HepG2 (cell line): ENCODE data around the gene ATP6V0D1. TPM values are rescaled to one million over a fixed set of nuclear protein-coding genes. Genes with fewer than 3 reads are reported as not detected.
A peak's percentile ranks its signal among the peaks of the same experiment; 100 is the strongest.

Experiments
- AKAP8 ChIP-seq: sonication (generic); formaldehyde crosslinking; IDR thresholded peaks from 2 replicates; pipeline ENCODE4 v1.5.1; 2020; ENCODE audit warnings: mild to moderate bottlenecking, missing genetic modification reagents
- DNMT1 ChIP-seq: sonication (generic); formaldehyde crosslinking; IDR thresholded peaks from 2 replicates; pipeline ENCODE4 v1.5.1; 2020; ENCODE audit warnings: mild to moderate bottlenecking, missing genetic modification reagents
- GFI1 ChIP-seq: sonication (generic); formaldehyde crosslinking; IDR thresholded peaks from 2 replicates; pipeline ENCODE4 v1.5.0; 2020; ENCODE audit warnings: missing genetic modification reagents, mild to moderate bottlenecking, borderline replicate concordance
- GZF1 ChIP-seq: sonication (generic); formaldehyde crosslinking; IDR thresholded peaks from 2 replicates; pipeline ENCODE4 v1.5.1; 2020; ENCODE audit warnings: mild to moderate bottlenecking, missing genetic modification reagents
- IKZF1 ChIP-seq: fragments of 450-650 bp; IDR thresholded peaks from 2 replicates; pipeline ENCODE4 v1.7.1; 2016
- KLF15 ChIP-seq: sonication (generic); formaldehyde crosslinking; IDR thresholded peaks from 2 replicates; pipeline ENCODE4 v1.8.1; 2023; ENCODE audit warnings: borderline replicate concordance, mild to moderate bottlenecking, inconsistent platforms, missing genetic modification reagents, mixed read lengths
- PPARG ChIP-seq: conservative IDR thresholded peaks from 2 replicates; pipeline ENCODE4 v1.6.1; 2016; ENCODE audit warnings: missing biosample characterization, missing genetic modification reagents
- SP4 ChIP-seq: sonication (generic); formaldehyde crosslinking; IDR thresholded peaks from 2 replicates; pipeline ENCODE4 v1.8.1; 2023; ENCODE audit warnings: mild to moderate bottlenecking, missing genetic modification reagents
- SYNCRIP ChIP-seq: fragments of 200-400 bp; formaldehyde crosslinking; IDR thresholded peaks from 2 replicates; pipeline ENCODE4 v1.6.1; 2018; ENCODE audit warnings: mild to moderate bottlenecking, low read depth, low read length; ENCODE audit not compliant: insufficient read depth
- TBX2 ChIP-seq: sonication (generic); formaldehyde crosslinking; IDR thresholded peaks from 2 replicates; pipeline ENCODE4 v1.5.0; 2020; ENCODE audit warnings: missing genetic modification reagents, mild to moderate bottlenecking, borderline replicate concordance
- TGIF2 ChIP-seq: IDR thresholded peaks from 2 replicates; pipeline ENCODE4 v1.6.1; 2016; ENCODE audit warnings: control low read depth, missing compliant biosample characterization
- YY1 ChIP-seq: IDR thresholded peaks from 2 replicates; pipeline ENCODE4 v1.6.1; 2011; ENCODE audit warnings: low read length, low read depth, moderate library complexity, mild to moderate bottlenecking; ENCODE audit not compliant: insufficient read depth, insufficient replicate concordance
- ZNF12 ChIP-seq: sonication (generic); formaldehyde crosslinking; IDR thresholded peaks from 2 replicates; pipeline ENCODE4 v1.5.0; 2020; ENCODE audit warnings: missing genetic modification reagents
- ZNF329 ChIP-seq: sonication (generic); formaldehyde crosslinking; IDR thresholded peaks from 2 replicates; pipeline ENCODE4 v1.9.0; 2021; ENCODE audit warnings: low read depth, mild to moderate bottlenecking, missing genetic modification reagents
- ZNF510 ChIP-seq: sonication (generic); formaldehyde crosslinking; IDR thresholded peaks from 2 replicates; pipeline ENCODE4 v1.4.0; 2020; ENCODE audit warnings: low read depth, mild to moderate bottlenecking, missing genetic modification reagents
- ZNF543 ChIP-seq: sonication (generic); formaldehyde crosslinking; IDR thresholded peaks from 2 replicates; pipeline ENCODE4 v1.4.0; 2020; ENCODE audit warnings: mild to moderate bottlenecking, missing genetic modification reagents
- ZNF567 ChIP-seq: sonication (generic); formaldehyde crosslinking; IDR thresholded peaks from 2 replicates; pipeline ENCODE4 v1.8.1; 2023; ENCODE audit warnings: mild to moderate bottlenecking, missing genetic modification reagents, borderline replicate concordance
- polyA plus RNA-seq, 8 experiments: library from polyadenylated mRNA; depleted of rRNA in 3 of 8; stranded (reverse) in 7 of 8; unstranded in 1 of 8; fragments of >200 nt; fragmentation: Illumina TruSeq in 4 of 8; extraction: Trizol in 4 of 8; gene quantifications; 2 replicates each; pipeline versions ENCODE4 v1.2.1 to v1.2.3, GENCODE V29; 2011 to 2016; ENCODE audit warnings: low read depth in 4 of 8, missing spikeins in 1 of 8, mixed read lengths in 1 of 8; ENCODE audit not compliant: insufficient read depth in 1 of 8
- total RNA-seq, 5 experiments: library from RNA; depleted of rRNA; stranded (reverse); fragments of >200 nt; fragmentation: Illumina TruSeq; extraction: Trizol; gene quantifications; 2 replicates each; pipeline ENCODE4 v1.2.3, GENCODE V29; 2016; ENCODE audit warnings: low read depth in 1 of 5
- TF ChIP-seq, protein P1 (sequence below): sonication (generic); formaldehyde crosslinking; IDR thresholded peaks from 2 replicates; pipeline ENCODE4 v1.5.0; 2020; ENCODE audit warnings: missing genetic modification reagents
- TF ChIP-seq, protein P2 (sequence below): sonication (generic); formaldehyde crosslinking; IDR thresholded peaks from 2 replicates; pipeline ENCODE4 v1.4.0; 2020; ENCODE audit warnings: missing genetic modification reagents
- TF ChIP-seq, protein P3 (sequence below): sonication (generic); formaldehyde crosslinking; IDR thresholded peaks from 2 replicates; pipeline ENCODE4 v1.8.0; 2022; ENCODE audit warnings: missing genetic modification reagents, mild to moderate bottlenecking, inconsistent platforms, borderline replicate concordance
- TF ChIP-seq, protein P4 (sequence below): sonication (generic); formaldehyde crosslinking; IDR thresholded peaks from 2 replicates; pipeline ENCODE4 v1.4.0; 2020; ENCODE audit warnings: mild to moderate bottlenecking, missing genetic modification reagents, borderline replicate concordance

ATP6V0D1 gene
- total and polyA plus RNA-seq, 2 of the 13 experiments (the other 11 are each of a cell fraction or from before 2014, with no cell fraction given), result 51.1 to 61.3 TPM

DNA sequence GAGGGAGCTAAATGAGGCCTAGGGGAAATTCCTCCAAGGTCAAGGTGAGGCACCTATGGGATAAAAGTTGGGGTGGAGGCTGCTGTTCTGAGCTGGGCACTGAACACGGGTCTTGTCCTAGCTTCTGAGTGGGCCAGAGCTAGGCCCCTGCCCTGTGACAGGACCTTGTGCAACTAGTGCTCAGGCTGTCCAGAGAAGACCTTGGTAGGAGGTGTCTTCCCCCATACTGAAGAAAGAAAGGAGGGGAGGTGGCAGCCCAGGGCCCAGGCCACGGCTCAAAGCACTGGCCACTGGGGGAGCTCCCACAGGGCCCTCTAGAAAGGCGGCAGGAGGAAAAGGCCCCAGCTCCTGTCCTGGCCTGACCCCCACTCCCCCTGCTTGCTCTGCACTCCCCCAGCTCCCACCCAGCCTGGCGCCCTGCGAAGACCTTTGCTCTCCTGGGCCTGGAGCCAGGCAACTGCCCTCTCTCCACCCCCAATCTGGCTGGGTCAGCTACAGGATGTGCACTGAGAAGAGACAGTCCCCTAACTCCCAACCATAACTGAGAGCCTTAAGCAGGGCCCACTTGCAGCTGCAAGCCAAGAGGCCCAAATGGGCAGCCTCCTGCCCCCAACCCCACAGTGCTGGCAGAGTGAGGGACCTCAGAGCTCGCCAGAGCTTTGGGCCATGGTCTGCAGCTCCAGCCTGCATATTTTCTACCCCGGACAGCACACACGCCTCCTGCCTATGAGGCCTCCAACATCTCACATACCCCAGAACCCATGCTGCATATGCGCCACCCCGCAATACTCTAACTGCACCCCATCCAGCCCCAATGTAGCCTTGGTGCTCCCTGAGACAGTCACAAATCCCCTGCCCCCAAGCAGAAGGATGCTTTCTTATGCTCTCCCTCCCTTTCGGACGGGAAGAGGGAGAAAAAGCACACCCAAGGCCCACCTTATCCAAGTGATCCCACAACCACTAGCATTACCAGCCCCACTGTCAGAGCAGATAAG, 34.7 kb downstream of the ATP6V0D1 start (continued):
- no peak for TF ChIP-seq GFI1 (CRISPR knock-in tag)
- TF ChIP-seq DNMT1, result no peak
- TF ChIP-seq GZF1 (CRISPR knock-in tag), result peak; percentile 88; the same call in 1 of the 2 replicates
- TF ChIP-seq, protein P1, sequence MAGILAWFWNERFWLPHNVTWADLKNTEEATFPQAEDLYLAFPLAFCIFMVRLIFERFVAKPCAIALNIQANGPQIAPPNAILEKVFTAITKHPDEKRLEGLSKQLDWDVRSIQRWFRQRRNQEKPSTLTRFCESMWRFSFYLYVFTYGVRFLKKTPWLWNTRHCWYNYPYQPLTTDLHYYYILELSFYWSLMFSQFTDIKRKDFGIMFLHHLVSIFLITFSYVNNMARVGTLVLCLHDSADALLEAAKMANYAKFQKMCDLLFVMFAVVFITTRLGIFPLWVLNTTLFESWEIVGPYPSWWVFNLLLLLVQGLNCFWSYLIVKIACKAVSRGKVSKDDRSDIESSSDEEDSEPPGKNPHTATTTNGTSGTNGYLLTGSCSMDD (CRISPR knock-in tag), result no peak
- TF ChIP-seq IKZF1, result no peak
- TF ChIP-seq KLF15, result no peak
- TF ChIP-seq AKAP8 (CRISPR knock-in tag), result no peak
- TF ChIP-seq, protein P2, sequence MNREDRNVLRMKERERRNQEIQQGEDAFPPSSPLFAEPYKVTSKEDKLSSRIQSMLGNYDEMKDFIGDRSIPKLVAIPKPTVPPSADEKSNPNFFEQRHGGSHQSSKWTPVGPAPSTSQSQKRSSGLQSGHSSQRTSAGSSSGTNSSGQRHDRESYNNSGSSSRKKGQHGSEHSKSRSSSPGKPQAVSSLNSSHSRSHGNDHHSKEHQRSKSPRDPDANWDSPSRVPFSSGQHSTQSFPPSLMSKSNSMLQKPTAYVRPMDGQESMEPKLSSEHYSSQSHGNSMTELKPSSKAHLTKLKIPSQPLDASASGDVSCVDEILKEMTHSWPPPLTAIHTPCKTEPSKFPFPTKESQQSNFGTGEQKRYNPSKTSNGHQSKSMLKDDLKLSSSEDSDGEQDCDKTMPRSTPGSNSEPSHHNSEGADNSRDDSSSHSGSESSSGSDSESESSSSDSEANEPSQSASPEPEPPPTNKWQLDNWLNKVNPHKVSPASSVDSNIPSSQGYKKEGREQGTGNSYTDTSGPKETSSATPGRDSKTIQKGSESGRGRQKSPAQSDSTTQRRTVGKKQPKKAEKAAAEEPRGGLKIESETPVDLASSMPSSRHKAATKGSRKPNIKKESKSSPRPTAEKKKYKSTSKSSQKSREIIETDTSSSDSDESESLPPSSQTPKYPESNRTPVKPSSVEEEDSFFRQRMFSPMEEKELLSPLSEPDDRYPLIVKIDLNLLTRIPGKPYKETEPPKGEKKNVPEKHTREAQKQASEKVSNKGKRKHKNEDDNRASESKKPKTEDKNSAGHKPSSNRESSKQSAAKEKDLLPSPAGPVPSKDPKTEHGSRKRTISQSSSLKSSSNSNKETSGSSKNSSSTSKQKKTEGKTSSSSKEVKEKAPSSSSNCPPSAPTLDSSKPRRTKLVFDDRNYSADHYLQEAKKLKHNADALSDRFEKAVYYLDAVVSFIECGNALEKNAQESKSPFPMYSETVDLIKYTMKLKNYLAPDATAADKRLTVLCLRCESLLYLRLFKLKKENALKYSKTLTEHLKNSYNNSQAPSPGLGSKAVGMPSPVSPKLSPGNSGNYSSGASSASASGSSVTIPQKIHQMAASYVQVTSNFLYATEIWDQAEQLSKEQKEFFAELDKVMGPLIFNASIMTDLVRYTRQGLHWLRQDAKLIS (CRISPR knock-in tag), result no peak
- peak; percentile 98 for TF ChIP-seq PPARG (CRISPR knock-in tag)
- 0 out of 2 replicates have a peak, but pooled peaks have one; percentile 34 for TF ChIP-seq SP4 (CRISPR knock-in tag)
- TF ChIP-seq ZNF567 (CRISPR knock-in tag), result peak; percentile 56; the same call in 1 of the 2 replicates
- peak; percentile 88 for TF ChIP-seq TBX2 (CRISPR knock-in tag)
- 0 out of 2 replicates have a peak, but pooled peaks have one; percentile 21 for TF ChIP-seq ZNF12 (CRISPR knock-in tag)
- TF ChIP-seq, protein P3, sequence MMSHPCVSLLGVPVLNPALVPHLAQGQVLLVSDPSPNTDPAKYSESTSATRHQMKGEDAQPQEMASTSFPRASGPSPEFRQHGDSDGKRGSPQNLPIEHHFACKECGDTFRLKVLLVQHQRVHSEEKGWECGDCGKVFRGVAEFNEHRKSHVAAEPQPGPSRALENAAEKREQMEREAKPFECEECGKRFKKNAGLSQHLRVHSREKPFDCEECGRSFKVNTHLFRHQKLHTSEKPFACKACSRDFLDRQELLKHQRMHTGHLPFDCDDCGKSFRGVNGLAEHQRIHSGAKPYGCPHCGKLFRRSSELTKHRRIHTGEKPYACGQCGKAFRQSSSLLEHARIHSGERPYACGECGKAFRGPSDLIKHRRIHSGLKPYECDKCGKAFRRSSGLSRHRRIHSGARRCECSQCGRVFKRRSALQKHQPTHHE (CRISPR knock-in tag), result peak; percentile 56; the same call in 1 of the 2 replicates
- TF ChIP-seq ZNF510 (CRISPR knock-in tag), result no peak
- TF ChIP-seq ZNF329 (CRISPR knock-in tag), result 0 out of 2 replicates have a peak, but pooled peaks have one; percentile 23
- TF ChIP-seq, protein P4, sequence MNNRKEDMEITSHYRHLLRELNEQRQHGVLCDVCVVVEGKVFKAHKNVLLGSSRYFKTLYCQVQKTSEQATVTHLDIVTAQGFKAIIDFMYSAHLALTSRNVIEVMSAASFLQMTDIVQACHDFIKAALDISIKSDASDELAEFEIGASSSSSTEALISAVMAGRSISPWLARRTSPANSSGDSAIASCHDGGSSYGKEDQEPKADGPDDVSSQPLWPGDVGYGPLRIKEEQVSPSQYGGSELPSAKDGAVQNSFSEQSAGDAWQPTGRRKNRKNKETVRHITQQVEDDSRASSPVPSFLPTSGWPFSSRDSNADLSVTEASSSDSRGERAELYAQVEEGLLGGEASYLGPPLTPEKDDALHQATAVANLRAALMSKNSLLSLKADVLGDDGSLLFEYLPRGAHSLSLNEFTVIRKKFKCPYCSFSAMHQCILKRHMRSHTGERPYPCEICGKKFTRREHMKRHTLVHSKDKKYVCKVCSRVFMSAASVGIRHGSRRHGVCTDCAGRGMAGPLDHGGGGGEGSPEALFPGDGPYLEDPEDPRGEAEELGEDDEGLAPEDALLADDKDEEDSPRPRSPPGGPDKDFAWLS (CRISPR knock-in tag), result no peak; the same call in 1 of the 2 replicates
- TF ChIP-seq ZNF543 (CRISPR knock-in tag), result peak; percentile 60; the same call in 1 of the 2 replicates
- 0 out of 2 replicates have a peak, but pooled peaks have one; percentile 64 for TF ChIP-seq TGIF2 (CRISPR knock-in tag)
- no peak for TF ChIP-seq YY1
- TF ChIP-seq SYNCRIP, result no peak
